ENCODE data around the gene PTPRN2. TPM values are rescaled to one million over a fixed set of nuclear protein-coding genes. Genes with fewer than 3 reads are reported as not detected.

The PTPRN2 gene
- total and polyA plus RNA-seq, 2 of the 8 experiments (the other 6 are each of a cell fraction or from before 2014, with no cell fraction given), result 2.6 to 4.5 TPM

- TF ChIP-seq E2F6 (IDR thresholded peaks at IDR 0.05) (no peak), ATF3 (IDR thresholded peaks at IDR 0.05; ENCODE audit: insufficient read depth, low read depth, low read length) (no peak), CBX8 (IDR thresholded peaks at IDR 0.05; ENCODE audit: borderline replicate concordance, low read depth, low read length) (no peak), SIRT6 (IDR thresholded peaks at IDR 0.05; ENCODE audit: low read length) (no peak), RXRA (IDR thresholded peaks at IDR 0.05; ENCODE audit: insufficient read depth, low read depth, low read length) (no peak), TCF12 (IDR thresholded peaks at IDR 0.05; ENCODE audit: low read depth, low read length) (no peak), SIX5 (IDR thresholded peaks at IDR 0.05; ENCODE audit: low read depth, low read length) (no peak), KDM4A (IDR thresholded peaks at IDR 0.05; ENCODE audit: low read depth, low read length, severe bottlenecking) (no peak)
- Histone ChIP-seq H3K9me3 (ENCODE audit: insufficient read depth in 2 of 2, low read depth in 1 of 2, low read length in 1 of 2) (peaks cover 4 to 13% of the 10 kb centered on the region in 2 experiments; a peak in 2 of 4 replicates), H3K79me2 (ENCODE audit: control insufficient read depth in 1 of 2, insufficient read depth in 2 of 2, low read length in 2 of 2) (0 out of 4 replicates have a peak, but pooled peaks cover 0 to 3% of the 10 kb centered on the region in 2 experiments), H3K56ac (replicated peaks; ENCODE audit: insufficient read length, low read depth, low read length) (no peak overlapping the region), H3K36me3 (ENCODE audit: control insufficient read depth in 2 of 4, insufficient read depth in 4 of 4, low read length in 3 of 4) (no peaks in the 10 kb centered on the region; a peak in 1 of 8 replicates), H3K14ac (ENCODE audit: insufficient read length) (no peak overlapping the region), H4K8ac (ENCODE audit: extremely low read depth, insufficient read depth, low read length) (peak overlapping the region; percentile 35; the same call in 1 of the 2 replicates), H2AK5ac (ENCODE audit: low read depth, low read length) (no peak overlapping the region), H3K4ac (replicated peaks; ENCODE audit: insufficient read length, low read depth, low read length) (no peak overlapping the region), H4K91ac (replicated peaks; ENCODE audit: insufficient read length, low read length) (no peak overlapping the region), H3K9ac (replicated peaks in 1 of 4; ENCODE audit: extremely low read depth in 1 of 4, low read depth in 3 of 4, low read length in 3 of 4) (no peak overlapping the region), H4K5ac (ENCODE audit: insufficient read length, low read depth, low read length) (no peak overlapping the region), H3K4me3 (ENCODE audit: extremely low read depth in 1 of 4, insufficient read depth in 2 of 4, low read depth in 3 of 4, low read length in 4 of 4) (no peak overlapping the region), H2BK20ac (ENCODE audit: low read length) (no peak overlapping the region), H3K4me1 (replicated peaks in 1 of 4; ENCODE audit: control insufficient read depth in 3 of 4, insufficient read depth in 4 of 4, low read length in 3 of 4) (no peaks in the 10 kb centered on the region), H3K27ac (ENCODE audit: low read depth, low read length) (no peak overlapping the region), H4K20me1 (replicated peaks in 1 of 2; ENCODE audit: control insufficient read depth in 1 of 2, insufficient read depth in 2 of 2, low read length in 2 of 2) (peaks cover 0 to 11% of the 10 kb centered on the region in 2 experiments), H2BK120ac (replicated peaks; ENCODE audit: low read depth, low read length) (no peak overlapping the region), H3K27me3 (replicated peaks in 1 of 4; ENCODE audit: control insufficient read depth in 3 of 4, extremely low read depth in 1 of 4, insufficient read depth in 3 of 4, low read length in 3 of 4) (no peaks in the 10 kb centered on the region; a peak in 1 of 7 replicates), H2BK12ac (ENCODE audit: low read depth, low read length) (no peak overlapping the region), H3K79me1 (ENCODE audit: low read depth, low read length) (peaks cover 2% of the 10 kb centered on the region; the same call in 1 of the 2 replicates), H2AFZ (ENCODE audit: low read length) (no peak overlapping the region), H3K23ac (ENCODE audit: insufficient read length) (no peak overlapping the region), H2BK15ac (ENCODE audit: low read length) (no peak overlapping the region), H3K4me2 (ENCODE audit: insufficient read depth in 1 of 2, low read depth in 2 of 2, low read length in 2 of 2) (no peak overlapping the region), H3K23me2 (ENCODE audit: low read depth, low read length) (peaks cover 13% of the 10 kb centered on the region), H3K18ac (ENCODE audit: extremely low read depth, low read length) (no peak overlapping the region), H2BK5ac (ENCODE audit: low read depth, low read length) (no peak overlapping the region)
- DNase-seq (ENCODE audit: low read depth in 1 of 2, low spot score in 2 of 2) (no peak), FAIRE-seq (no peak)
- POLR2A ChIA-PET (ENCODE audit: partially characterized antibody), result interaction anchor here (0.9 to 1.7 kb wide), 2 partner anchors 8 to 9 kb away, joined by 3 to 4 read pairs; no protein-coding TSS in a partner anchor
- WGBS, 2 experiments (ENCODE audit: extremely low coverage in 1 of 2, insufficient coverage in 1 of 2, insufficient read length in 1 of 2, insufficient replicate concordance in 2 of 2, low coverage in 1 of 2, low lambda C conversion rate in 2 of 2, missing lambda C conversion rate in 1 of 2), result 89% methylated on average over 27 of the region's 27 CpGs; no CpG with 5 or more reads in 1 of the 2 experiments
- CTCF ChIA-PET (ENCODE audit: partially characterized antibody), result interaction anchor here (1.0 kb wide), 1 partner anchor 10 kb away, joined by 3 read pairs; no protein-coding TSS in a partner anchor
Measured at GRCh38 chr7:157558875-157559595, 1028.6 kb downstream of the PTPRN2 start.

All from H1 (cell line).